Measurements from ENCODE around the gene PIEZO2.

DNA sequence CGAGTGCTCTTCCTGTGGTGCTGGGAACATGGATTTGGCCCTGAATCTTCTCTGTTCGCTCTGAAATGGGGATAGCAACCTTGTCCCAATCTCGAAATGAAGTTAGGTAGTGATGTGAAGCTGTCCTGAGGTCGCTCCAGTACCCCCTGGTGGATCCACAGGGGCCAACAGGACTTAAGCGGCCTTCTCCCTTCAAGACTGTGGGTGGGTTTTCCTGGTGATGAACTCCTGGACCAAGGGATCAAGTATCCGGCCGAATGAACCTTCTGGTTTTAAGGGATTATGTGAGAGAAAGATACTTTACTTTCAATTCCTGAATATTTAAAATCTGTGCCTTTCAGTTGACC is 467.0 kb downstream of the PIEZO2 start:
- TF ChIP-seq CTCF (IDR thresholded peaks at IDR 0.05) = no peak
- TF ChIP-seq EP300 (IDR thresholded peaks at IDR 0.05) = no peak
- TF ChIP-seq POLR2A (IDR thresholded peaks at IDR 0.05) = no peak
